ENCODE measurements around the gene PTPDC1.

The PTPDC1 gene

GRCh38 chr9:94139672-94140417, 55.6 kb downstream of the PTPDC1 start:
- H3K4me3 ChIP-seq (ENCODE audit: low read length) = no peak overlapping the region
- no peak overlapping the region for H2AFZ ChIP-seq (ENCODE audit: low read depth, low read length)
- no peaks in the 10 kb centered on the region for H3K36me3 ChIP-seq (ENCODE audit: insufficient read depth, low read length)
- no peaks in the 10 kb centered on the region for H3K9me3 ChIP-seq (ENCODE audit: low read length)
- H3K27me3 ChIP-seq (ENCODE audit: insufficient read depth, low read length) = no peaks in the 10 kb centered on the region
- H3K4me1 ChIP-seq (ENCODE audit: insufficient read depth, low read length) = peaks cover 18% of the 10 kb centered on the region

- H3K4me3 ChIP-seq (ENCODE audit: low read length) = no peak overlapping the region
- H2AFZ ChIP-seq (ENCODE audit: low read depth, low read length) = no peak overlapping the region
- H3K36me3 ChIP-seq (ENCODE audit: insufficient read depth, low read length) = no peaks in the 10 kb centered on the region
- H3K9me3 ChIP-seq (ENCODE audit: low read length) = no peaks in the 10 kb centered on the region
- H3K4me1 ChIP-seq (ENCODE audit: insufficient read depth, low read length) = peaks cover 18% of the 10 kb centered on the region
- no peaks in the 10 kb centered on the region for H3K27me3 ChIP-seq (ENCODE audit: insufficient read depth, low read length)
Measured at GRCh38 chr9:94140418-94140780, 56.1 kb downstream of the PTPDC1 start.

- Histone ChIP-seq H2AFZ (ENCODE audit: low read depth, low read length) (no peak overlapping the region), H3K36me3 (ENCODE audit: insufficient read depth, low read length) (no peaks in the 10 kb centered on the region), H3K9me3 (ENCODE audit: low read length) (no peaks in the 10 kb centered on the region), H3K27me3 (ENCODE audit: insufficient read depth, low read length) (no peaks in the 10 kb centered on the region), H3K4me3 (ENCODE audit: low read length) (no peak overlapping the region), H3K4me1 (ENCODE audit: insufficient read depth, low read length) (peaks cover 18% of the 10 kb centered on the region)
Measured at GRCh38 chr9:94140791-94141790, 56.8 kb downstream of the PTPDC1 start.

GRCh38 chr9:94142353-94142752, 58.1 kb downstream of the PTPDC1 start:
- no peaks in the 10 kb centered on the region for H3K9me3 ChIP-seq (ENCODE audit: low read length)
- no peak overlapping the region for H2AFZ ChIP-seq (ENCODE audit: low read depth, low read length)
- no peak overlapping the region for H3K4me3 ChIP-seq (ENCODE audit: low read length)
- H3K4me1 ChIP-seq (ENCODE audit: insufficient read depth, low read length) = peaks cover 18% of the 10 kb centered on the region
- H3K36me3 ChIP-seq (ENCODE audit: insufficient read depth, low read length) = no peaks in the 10 kb centered on the region
- H3K27me3 ChIP-seq (ENCODE audit: insufficient read depth, low read length) = no peaks in the 10 kb centered on the region

GRCh38 chr9:94144394-94144793, 60.1 kb downstream of the PTPDC1 start:
- no peak overlapping the region for H2AFZ ChIP-seq (ENCODE audit: low read depth, low read length)
- no peak overlapping the region for H3K4me3 ChIP-seq (ENCODE audit: low read length)
- H3K4me1 ChIP-seq (ENCODE audit: insufficient read depth, low read length) = peaks cover 18% of the 10 kb centered on the region
- no peaks in the 10 kb centered on the region for H3K36me3 ChIP-seq (ENCODE audit: insufficient read depth, low read length)
- H3K9me3 ChIP-seq (ENCODE audit: low read length) = no peaks in the 10 kb centered on the region
- no peaks in the 10 kb centered on the region for H3K27me3 ChIP-seq (ENCODE audit: insufficient read depth, low read length)

- peaks cover 11% of the 10 kb centered on the region for H3K4me1 ChIP-seq (ENCODE audit: insufficient read depth, low read length)
- no peak overlapping the region for H3K4me3 ChIP-seq (ENCODE audit: low read length)
- no peaks in the 10 kb centered on the region for H3K9me3 ChIP-seq (ENCODE audit: low read length)
- no peaks in the 10 kb centered on the region for H3K36me3 ChIP-seq (ENCODE audit: insufficient read depth, low read length)
- no peak overlapping the region for H2AFZ ChIP-seq (ENCODE audit: low read depth, low read length)
- no peaks in the 10 kb centered on the region for H3K27me3 ChIP-seq (ENCODE audit: insufficient read depth, low read length)
Measured at GRCh38 chr9:94145640-94146039, 61.4 kb downstream of the PTPDC1 start.

GRCh38 chr9:94147776-94148175, 63.5 kb downstream of the PTPDC1 start:
- Histone ChIP-seq H3K36me3 (ENCODE audit: insufficient read depth, low read length) (no peaks in the 10 kb centered on the region), H3K9me3 (ENCODE audit: low read length) (no peaks in the 10 kb centered on the region), H3K4me1 (ENCODE audit: insufficient read depth, low read length) (no peaks in the 10 kb centered on the region)

GRCh38 chr9:94148419-94148818, 64.2 kb downstream of the PTPDC1 start:
- Histone ChIP-seq H3K4me1 (ENCODE audit: insufficient read depth, low read length) (no peaks in the 10 kb centered on the region), H3K36me3 (ENCODE audit: insufficient read depth, low read length) (no peaks in the 10 kb centered on the region), H3K27me3 (ENCODE audit: insufficient read depth, low read length) (no peaks in the 10 kb centered on the region), H3K4me3 (ENCODE audit: low read length) (no peak overlapping the region), H3K9me3 (ENCODE audit: low read length) (no peaks in the 10 kb centered on the region), H2AFZ (ENCODE audit: low read depth, low read length) (no peak overlapping the region)

More at GRCh38 chr9:94147776-94148175, 63.5 kb downstream of the PTPDC1 start:
- Histone ChIP-seq H3K27me3 (ENCODE audit: insufficient read depth, low read length) (no peaks in the 10 kb centered on the region), H2AFZ (ENCODE audit: low read depth, low read length) (no peak overlapping the region), H3K4me3 (ENCODE audit: low read length) (no peak overlapping the region)

- Histone ChIP-seq H2AFZ (ENCODE audit: low read depth, low read length) (no peak overlapping the region), H3K27me3 (ENCODE audit: insufficient read depth, low read length) (no peaks in the 10 kb centered on the region), H3K4me3 (ENCODE audit: low read length) (no peak overlapping the region), H3K9me3 (ENCODE audit: low read length) (no peaks in the 10 kb centered on the region), H3K4me1 (ENCODE audit: insufficient read depth, low read length) (no peaks in the 10 kb centered on the region), H3K36me3 (ENCODE audit: insufficient read depth, low read length) (no peaks in the 10 kb centered on the region)
Measured at GRCh38 chr9:94149696-94150095, 65.4 kb downstream of the PTPDC1 start.

- no peaks in the 10 kb centered on the region for H3K4me1 ChIP-seq (ENCODE audit: insufficient read depth, low read length)
- H3K9me3 ChIP-seq (ENCODE audit: low read length) = no peaks in the 10 kb centered on the region
- H3K27me3 ChIP-seq (ENCODE audit: insufficient read depth, low read length) = no peaks in the 10 kb centered on the region
- H3K4me3 ChIP-seq (ENCODE audit: low read length) = no peak overlapping the region
- H3K36me3 ChIP-seq (ENCODE audit: insufficient read depth, low read length) = no peaks in the 10 kb centered on the region
- no peak overlapping the region for H2AFZ ChIP-seq (ENCODE audit: low read depth, low read length)
Measured at GRCh38 chr9:94150279-94150828, 66.1 kb downstream of the PTPDC1 start.

- Histone ChIP-seq H3K36me3 (ENCODE audit: insufficient read depth, low read length) (no peaks in the 10 kb centered on the region), H2AFZ (ENCODE audit: low read depth, low read length) (no peak overlapping the region), H3K27me3 (ENCODE audit: insufficient read depth, low read length) (no peaks in the 10 kb centered on the region)
Measured at GRCh38 chr9:94150890-94151650, 66.8 kb downstream of the PTPDC1 start.

GRCh38 chr9:94153905-94154304, 69.6 kb downstream of the PTPDC1 start:
- Histone ChIP-seq H3K27me3 (ENCODE audit: insufficient read depth, low read length) (no peaks in the 10 kb centered on the region), H3K4me3 (ENCODE audit: low read length) (no peak overlapping the region), H3K36me3 (ENCODE audit: insufficient read depth, low read length) (no peaks in the 10 kb centered on the region), H3K9me3 (ENCODE audit: low read length) (no peaks in the 10 kb centered on the region), H2AFZ (ENCODE audit: low read depth, low read length) (no peak overlapping the region), H3K4me1 (ENCODE audit: insufficient read depth, low read length) (no peaks in the 10 kb centered on the region)

More at GRCh38 chr9:94150890-94151650, 66.8 kb downstream of the PTPDC1 start:
- no peak overlapping the region for H3K4me3 ChIP-seq (ENCODE audit: low read length)
- H3K9me3 ChIP-seq (ENCODE audit: low read length) = no peaks in the 10 kb centered on the region
- no peaks in the 10 kb centered on the region for H3K4me1 ChIP-seq (ENCODE audit: insufficient read depth, low read length)
